GM06990 (cell line): Measurements from ENCODE around the gene TRIM15.

Source experiments
- DNase-seq: peaks from one replicate; pipeline ENCODE4 v3.0.0-alpha.2; 2011; ENCODE audit not compliant: insufficient read length; ENCODE audit errors: extremely low read depth
- H3K27me3 ChIP-seq: replicated peaks from 2 replicates; pipeline ENCODE4 v1.6.0; 2011; ENCODE audit warnings: low read length; ENCODE audit not compliant: control insufficient read depth, insufficient read depth
- H3K36me3 ChIP-seq: 2 replicates; pipeline ENCODE4 v1.5.1; 2011; ENCODE audit warnings: low read length; ENCODE audit not compliant: control insufficient read depth, insufficient read depth
- H3K4me3 ChIP-seq: replicated peaks from 2 replicates; pipeline ENCODE4 v1.5.1; 2011; ENCODE audit warnings: low read depth, mild to moderate bottlenecking, control low read depth, low read length
- TF ChIP-seq, protein P1 (sequence below): IDR thresholded peaks from 2 replicates; pipeline ENCODE4 v1.5.1; 2011; ENCODE audit warnings: low read length, control low read depth, mild to moderate bottlenecking, inconsistent platforms; ENCODE audit not compliant: insufficient read depth, poor library complexity, severe bottlenecking

The TRIM15 gene

GRCh38 chr6:30202366-30202765 lies 39.0 kb downstream of the TRIM15 start:
- peaks cover 22% of the 10 kb centered on the region for H3K36me3 ChIP-seq
- no peak for DNase-seq
- TF ChIP-seq, protein P1, sequence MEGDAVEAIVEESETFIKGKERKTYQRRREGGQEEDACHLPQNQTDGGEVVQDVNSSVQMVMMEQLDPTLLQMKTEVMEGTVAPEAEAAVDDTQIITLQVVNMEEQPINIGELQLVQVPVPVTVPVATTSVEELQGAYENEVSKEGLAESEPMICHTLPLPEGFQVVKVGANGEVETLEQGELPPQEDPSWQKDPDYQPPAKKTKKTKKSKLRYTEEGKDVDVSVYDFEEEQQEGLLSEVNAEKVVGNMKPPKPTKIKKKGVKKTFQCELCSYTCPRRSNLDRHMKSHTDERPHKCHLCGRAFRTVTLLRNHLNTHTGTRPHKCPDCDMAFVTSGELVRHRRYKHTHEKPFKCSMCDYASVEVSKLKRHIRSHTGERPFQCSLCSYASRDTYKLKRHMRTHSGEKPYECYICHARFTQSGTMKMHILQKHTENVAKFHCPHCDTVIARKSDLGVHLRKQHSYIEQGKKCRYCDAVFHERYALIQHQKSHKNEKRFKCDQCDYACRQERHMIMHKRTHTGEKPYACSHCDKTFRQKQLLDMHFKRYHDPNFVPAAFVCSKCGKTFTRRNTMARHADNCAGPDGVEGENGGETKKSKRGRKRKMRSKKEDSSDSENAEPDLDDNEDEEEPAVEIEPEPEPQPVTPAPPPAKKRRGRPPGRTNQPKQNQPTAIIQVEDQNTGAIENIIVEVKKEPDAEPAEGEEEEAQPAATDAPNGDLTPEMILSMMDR: no peak
- no peak overlapping the region for H3K4me3 ChIP-seq
- H3K27me3 ChIP-seq: no peaks in the 10 kb centered on the region

GRCh38 chr6:30204116-30204515 lies 40.8 kb downstream of the TRIM15 start:
- TF ChIP-seq, protein P1: no peak
- H3K4me3 ChIP-seq: no peak overlapping the region
- H3K27me3 ChIP-seq: no peaks in the 10 kb centered on the region
- peaks cover 9% of the 10 kb centered on the region for H3K36me3 ChIP-seq
- DNase-seq: no peak

DNA sequence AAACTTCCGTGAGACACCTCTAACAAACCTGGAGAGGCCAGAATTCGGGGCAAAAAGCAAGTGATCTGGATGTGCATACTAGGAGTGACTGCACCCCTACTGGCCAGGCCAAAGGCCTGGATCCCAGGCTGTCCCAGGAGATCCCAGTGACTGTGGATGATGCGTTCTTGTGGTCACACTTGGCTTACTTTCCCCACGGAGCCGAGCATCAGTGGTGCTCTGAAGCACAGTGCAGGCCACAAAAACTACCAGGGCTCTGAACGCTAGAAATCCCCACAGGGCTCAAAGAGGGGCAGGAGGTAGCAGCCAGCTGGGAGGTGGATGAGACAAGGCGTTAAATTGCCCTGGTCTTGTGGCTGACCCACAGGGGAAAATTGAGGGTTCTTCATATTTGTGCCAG lies 42.8 kb downstream of the TRIM15 start:
- H3K4me3 ChIP-seq: no peak overlapping the region
- TF ChIP-seq, protein P1: no peak
- no peaks in the 10 kb centered on the region for H3K27me3 ChIP-seq
- peaks cover 4% of the 10 kb centered on the region for H3K36me3 ChIP-seq
- no peak for DNase-seq

DNA sequence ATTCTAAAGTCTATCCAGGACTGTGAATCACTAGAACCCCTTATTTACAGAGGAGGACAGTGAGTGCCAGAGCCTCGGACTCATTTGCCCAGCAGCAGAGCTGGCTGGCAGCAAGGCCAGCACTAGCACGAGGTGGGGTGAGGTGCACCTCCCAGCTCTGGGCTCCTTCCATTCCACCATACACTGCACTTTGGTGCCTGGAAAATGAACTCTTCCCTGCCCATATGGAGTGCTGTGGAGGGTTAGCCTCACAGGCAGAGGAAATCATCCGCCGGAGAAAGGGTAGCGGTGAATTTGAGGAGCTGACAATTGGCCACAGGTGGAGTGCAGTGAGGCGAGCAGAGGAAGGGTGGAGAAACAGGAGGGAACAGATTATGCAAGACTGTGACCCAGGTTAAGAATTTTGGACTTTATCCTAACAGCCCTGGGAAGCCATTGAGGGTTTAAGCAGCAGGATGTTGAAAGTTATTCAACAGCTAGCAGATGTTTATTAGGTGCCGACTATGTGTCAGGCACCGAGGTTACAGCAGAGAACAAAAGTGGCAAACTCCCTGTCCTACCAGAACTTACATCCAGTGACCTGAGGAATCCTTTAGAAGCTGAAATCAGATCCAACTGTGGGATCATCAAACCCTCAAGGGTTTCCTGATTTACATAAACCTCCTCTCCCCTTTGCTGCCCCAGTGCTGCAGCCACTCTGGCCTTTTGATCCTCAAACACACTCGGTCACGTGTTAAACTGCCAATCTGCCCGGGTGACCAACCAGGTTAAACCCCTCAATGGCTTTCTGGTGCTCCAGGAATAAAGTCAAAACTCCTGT lies 43.7 kb downstream of the TRIM15 start:
- TF ChIP-seq, protein P1: no peak
- DNase-seq: no peak

DNA sequence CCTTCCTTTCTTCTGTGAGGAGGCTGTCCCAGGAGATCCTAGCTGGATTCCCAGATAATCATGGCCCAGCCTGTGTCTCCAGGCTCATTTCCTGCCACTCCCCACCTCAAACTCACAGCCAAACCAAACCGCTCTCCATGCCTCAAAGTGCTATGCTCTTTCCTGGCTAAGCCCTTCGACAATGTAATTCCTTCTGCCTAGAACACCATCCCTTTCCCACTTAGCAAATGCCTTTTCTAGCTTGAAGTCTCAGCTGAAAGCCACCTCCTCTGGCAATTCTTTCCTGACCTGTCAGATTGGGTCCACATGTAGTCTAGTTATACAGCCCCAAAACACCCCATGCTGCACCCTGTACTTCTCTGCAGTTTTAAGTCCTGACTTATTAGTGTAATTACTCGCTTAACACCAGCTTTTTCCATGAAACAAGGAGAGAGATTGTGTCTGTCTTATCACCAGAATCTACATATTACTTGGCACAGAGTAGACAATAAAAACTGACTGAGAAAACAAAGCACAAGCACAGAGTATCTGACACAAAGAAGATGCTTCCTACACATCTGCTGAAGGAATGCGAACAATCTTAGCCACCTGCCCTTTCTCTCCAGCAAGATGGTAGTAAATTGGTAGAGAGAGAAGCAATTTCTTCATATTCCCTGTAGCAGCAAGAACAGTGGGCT lies 44.4 kb downstream of the TRIM15 start:
- Histone ChIP-seq H3K27me3 (no peaks in the 10 kb centered on the region), H3K36me3 (peaks cover 4% of the 10 kb centered on the region), H3K4me3 (no peak overlapping the region)
- TF ChIP-seq, protein P1: no peak
- no peak for DNase-seq

More for the DNA sequence above, 43.7 kb downstream of the TRIM15 start:
- H3K27me3 ChIP-seq: no peaks in the 10 kb centered on the region
- H3K4me3 ChIP-seq: no peak overlapping the region
- H3K36me3 ChIP-seq: peaks cover 4% of the 10 kb centered on the region
